HG02938 (cell line): ENCODE data around the gene DNAH17.

Experiments
- ATAC-seq: cut with Tn5 transposase; IDR thresholded peaks from one replicate; pipeline ENCODE4 v1.9.1; 2021; ENCODE audit warnings: mild to moderate bottlenecking, moderate library complexity; ENCODE audit not compliant: unreplicated experiment

Gene DNAH17

DNA sequence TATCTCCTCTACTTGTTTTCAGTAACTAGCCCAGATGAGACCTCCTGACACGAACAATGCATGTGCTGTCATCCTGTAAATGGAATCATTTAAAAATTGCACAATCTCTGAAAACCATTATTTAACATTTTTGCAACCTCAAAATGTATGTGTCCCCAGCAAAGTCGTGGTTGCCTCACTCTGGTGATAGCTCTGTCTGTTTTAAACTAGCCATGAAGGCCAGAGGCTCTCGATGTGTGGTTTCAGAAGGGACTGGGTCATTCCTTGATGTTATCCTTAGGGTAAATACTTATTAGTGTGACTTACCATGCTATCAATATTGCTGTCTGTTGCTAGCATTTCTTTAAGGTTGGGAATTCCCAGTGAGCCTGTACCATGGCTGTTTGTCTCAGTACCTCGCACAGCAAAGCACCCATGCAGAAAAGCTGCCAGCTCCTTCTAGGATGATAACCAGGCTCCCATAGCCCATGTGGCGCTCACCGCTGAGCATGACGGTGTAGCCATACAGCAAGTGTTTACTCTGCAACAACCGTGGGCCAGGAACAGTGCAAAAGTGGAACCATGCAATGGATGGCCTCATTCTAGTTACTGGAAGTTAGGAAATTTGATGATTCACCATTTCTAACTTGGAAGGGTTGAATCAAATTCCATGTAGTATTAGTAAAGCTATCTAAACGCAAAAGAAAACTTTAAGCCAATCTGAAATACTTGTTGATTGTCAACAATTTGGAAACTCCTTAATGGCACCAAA, 201.6 kb downstream of the DNAH17 start:
- no peak for ATAC-seq

- no peak for ATAC-seq
These were observed 202.4 kb downstream of the DNAH17 start for GRCh38 chr17:78374631-78375274.

GRCh38 chr17:78374189-78374588, 203.0 kb downstream of the DNAH17 start:
- no peak for ATAC-seq
